ENCODE results near the gene LRRC70. TPM values are rescaled to one million over a fixed set of nuclear protein-coding genes. Genes with fewer than 3 reads are reported as not detected.

The LRRC70 gene
- total RNA-seq, 1 donor from 2014 or later, result 0.84 TPM

DNA sequence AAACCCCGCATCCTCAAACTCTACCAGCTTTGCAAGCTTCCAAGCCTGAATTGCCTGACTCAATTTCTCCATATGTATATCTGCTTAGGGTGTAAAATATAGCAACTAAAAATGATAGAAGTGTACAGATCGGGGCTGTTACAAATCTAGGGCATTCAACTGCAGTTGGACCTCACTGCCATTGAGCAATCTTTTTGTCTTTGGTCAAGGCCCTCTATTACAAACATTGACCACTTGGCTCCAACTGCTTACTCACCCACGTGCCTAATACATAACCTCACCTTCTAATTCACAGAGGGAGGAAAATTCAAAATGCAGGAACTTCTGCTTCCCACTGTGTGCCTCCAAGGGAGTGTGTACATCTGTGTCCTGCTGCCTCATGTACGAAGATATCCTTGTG lies 10.0 kb downstream of the LRRC70 start:
- DNase-seq (no peak), ATAC-seq (ENCODE audit: low read depth) (no peak)
- H3K9me3 Mint-ChIP-seq, result peaks cover 2% of the 10 kb centered on the region
- H3K4me1 Mint-ChIP-seq, result peaks cover 14% of the 10 kb centered on the region
- H3K27ac Mint-ChIP-seq, result no peak overlapping the region
- ChIA-PET POLR2A (no interaction called here), CTCF (no interaction called here)
- H3K36me3 Mint-ChIP-seq (ENCODE audit: low read depth), result peaks cover 55% of the 10 kb centered on the region
- no peak overlapping the region for H3K4me3 Mint-ChIP-seq
- TF ChIP-seq, protein P1, sequence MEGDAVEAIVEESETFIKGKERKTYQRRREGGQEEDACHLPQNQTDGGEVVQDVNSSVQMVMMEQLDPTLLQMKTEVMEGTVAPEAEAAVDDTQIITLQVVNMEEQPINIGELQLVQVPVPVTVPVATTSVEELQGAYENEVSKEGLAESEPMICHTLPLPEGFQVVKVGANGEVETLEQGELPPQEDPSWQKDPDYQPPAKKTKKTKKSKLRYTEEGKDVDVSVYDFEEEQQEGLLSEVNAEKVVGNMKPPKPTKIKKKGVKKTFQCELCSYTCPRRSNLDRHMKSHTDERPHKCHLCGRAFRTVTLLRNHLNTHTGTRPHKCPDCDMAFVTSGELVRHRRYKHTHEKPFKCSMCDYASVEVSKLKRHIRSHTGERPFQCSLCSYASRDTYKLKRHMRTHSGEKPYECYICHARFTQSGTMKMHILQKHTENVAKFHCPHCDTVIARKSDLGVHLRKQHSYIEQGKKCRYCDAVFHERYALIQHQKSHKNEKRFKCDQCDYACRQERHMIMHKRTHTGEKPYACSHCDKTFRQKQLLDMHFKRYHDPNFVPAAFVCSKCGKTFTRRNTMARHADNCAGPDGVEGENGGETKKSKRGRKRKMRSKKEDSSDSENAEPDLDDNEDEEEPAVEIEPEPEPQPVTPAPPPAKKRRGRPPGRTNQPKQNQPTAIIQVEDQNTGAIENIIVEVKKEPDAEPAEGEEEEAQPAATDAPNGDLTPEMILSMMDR (IDR thresholded peaks at IDR 0.05), result no peak
- no peaks in the 10 kb centered on the region for H3K27me3 Mint-ChIP-seq
- intact Hi-C loops (cut with micrococcal nuclease), result no loop called here

DNA sequence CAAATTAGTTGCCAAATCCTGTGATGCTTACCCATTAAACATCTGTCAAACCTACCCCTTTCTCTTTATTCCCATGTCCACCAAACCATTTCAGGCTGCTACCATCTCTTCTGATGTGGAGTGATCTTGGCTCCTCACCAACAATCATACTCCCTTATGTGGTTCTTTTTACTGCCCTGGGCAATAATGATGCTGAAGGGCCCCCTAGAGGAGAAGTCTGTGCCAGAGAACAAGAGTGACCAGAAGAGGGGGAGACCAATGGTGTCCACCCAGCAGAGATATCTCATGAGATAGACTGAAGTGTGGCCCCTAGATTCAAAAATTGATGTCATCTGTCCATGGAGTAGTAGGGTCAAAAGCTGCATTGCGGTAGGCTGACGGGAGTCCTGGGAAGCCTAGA lies 10.9 kb downstream of the LRRC70 start:
- Mint-ChIP-seq H3K36me3 (ENCODE audit: low read depth) (peaks cover 59% of the 10 kb centered on the region), H3K4me1 (peaks cover 14% of the 10 kb centered on the region), H3K27me3 (no peaks in the 10 kb centered on the region), H3K9me3 (peaks cover 2% of the 10 kb centered on the region), H3K27ac (no peak overlapping the region), H3K4me3 (no peak overlapping the region)
- ChIA-PET CTCF (no interaction called here), POLR2A (no interaction called here)
- no peak for DNase-seq
- intact Hi-C loops (cut with micrococcal nuclease), result no loop called here
- ATAC-seq (ENCODE audit: low read depth), result no peak
- TF ChIP-seq, protein P1 (IDR thresholded peaks at IDR 0.05), result no peak

DNA sequence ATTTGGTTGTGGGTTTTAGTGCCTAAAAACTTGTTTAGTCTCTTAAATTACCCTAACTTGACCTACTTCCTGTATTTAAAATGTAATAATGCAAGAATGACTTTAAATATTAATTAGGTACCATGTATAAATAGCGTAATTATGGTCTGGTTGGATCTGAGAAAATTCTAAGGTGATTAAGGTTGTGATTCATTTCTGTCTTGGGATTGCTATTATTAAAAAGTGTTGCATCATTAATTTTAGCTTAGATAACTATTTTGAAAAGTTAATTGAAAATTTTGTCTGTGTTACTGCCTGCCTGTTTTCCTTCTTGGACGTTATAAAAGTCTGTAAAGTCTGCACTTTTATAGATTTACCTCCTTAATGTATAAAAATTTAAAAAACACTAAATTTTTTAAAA lies 11.8 kb downstream of the LRRC70 start:
- Mint-ChIP-seq H3K27ac (no peak overlapping the region), H3K4me1 (peaks cover 14% of the 10 kb centered on the region), H3K27me3 (no peaks in the 10 kb centered on the region), H3K9me3 (peaks cover 2% of the 10 kb centered on the region), H3K36me3 (ENCODE audit: low read depth) (peaks cover 66% of the 10 kb centered on the region), H3K4me3 (no peak overlapping the region)
- intact Hi-C loops (cut with micrococcal nuclease), result no loop called here
- ChIA-PET CTCF (no interaction called here), POLR2A (no interaction called here)
- DNase-seq, result no peak
- ATAC-seq (ENCODE audit: low read depth), result no peak
- TF ChIP-seq, protein P1 (IDR thresholded peaks at IDR 0.05), result no peak

DNA sequence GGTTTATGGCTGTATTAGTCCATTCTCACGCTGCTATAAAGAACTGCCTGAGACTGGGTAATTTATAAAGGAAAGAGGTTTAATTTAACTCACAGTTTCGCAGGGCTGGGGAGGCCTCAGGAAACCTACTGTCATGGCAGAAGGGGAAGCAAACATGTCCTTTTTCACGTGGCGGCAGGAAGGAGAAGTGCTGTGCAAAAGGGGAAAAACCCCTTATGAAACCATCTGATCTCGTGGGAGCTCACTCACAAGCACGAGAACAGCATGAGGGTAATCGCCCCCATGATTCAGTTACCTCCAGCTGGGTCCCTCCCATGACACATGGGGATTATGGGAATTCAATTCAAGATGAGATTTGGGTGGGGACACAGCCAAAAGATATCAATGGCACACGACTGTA lies 13.9 kb downstream of the LRRC70 start:
- intact Hi-C loops (cut with micrococcal nuclease), result no loop called here
- CTCF ChIA-PET, result no interaction called here

DNA sequence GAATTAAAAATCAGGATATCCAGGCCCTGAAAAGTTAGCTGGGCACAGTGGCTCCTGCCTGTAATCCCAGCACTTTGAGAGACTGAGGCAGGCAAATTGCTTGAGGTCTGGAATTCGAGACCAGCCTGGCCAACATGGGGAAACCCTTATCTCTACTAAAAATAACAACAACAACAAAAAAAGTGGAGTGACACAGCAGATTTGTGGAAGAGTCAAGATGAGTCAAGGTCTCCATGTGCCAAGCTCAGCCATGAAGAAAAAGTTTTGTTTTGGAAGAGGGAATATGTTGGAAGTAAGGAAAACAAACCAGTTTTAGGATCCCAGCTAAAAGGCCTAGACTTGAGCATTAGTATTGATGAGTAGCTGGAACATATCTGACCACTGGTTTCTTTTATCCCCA lies 14.7 kb downstream of the LRRC70 start:
- H3K4me3 Mint-ChIP-seq, result no peak overlapping the region
- H3K9me3 Mint-ChIP-seq, result peaks cover 2% of the 10 kb centered on the region
- H3K27me3 Mint-ChIP-seq, result no peaks in the 10 kb centered on the region
- no peak for DNase-seq
- no peak for ATAC-seq (ENCODE audit: low read depth)
- peaks cover 56% of the 10 kb centered on the region for H3K36me3 Mint-ChIP-seq (ENCODE audit: low read depth)
- ChIA-PET CTCF (no interaction called here), POLR2A (no interaction called here)
- TF ChIP-seq, protein P1 (IDR thresholded peaks at IDR 0.05), result no peak
- intact Hi-C loops (cut with micrococcal nuclease), result no loop called here
- H3K4me1 Mint-ChIP-seq, result peaks cover 12% of the 10 kb centered on the region
- no peak overlapping the region for H3K27ac Mint-ChIP-seq

More for the DNA sequence above, 13.9 kb downstream of the LRRC70 start:
- Mint-ChIP-seq H3K27ac (no peak overlapping the region), H3K4me1 (peaks cover 12% of the 10 kb centered on the region), H3K27me3 (no peaks in the 10 kb centered on the region), H3K36me3 (ENCODE audit: low read depth) (peaks cover 63% of the 10 kb centered on the region), H3K9me3 (peaks cover 2% of the 10 kb centered on the region), H3K4me3 (no peak overlapping the region)
- POLR2A ChIA-PET, result no interaction called here
- TF ChIP-seq, protein P1 (IDR thresholded peaks at IDR 0.05), result no peak
- DNase-seq (no peak), ATAC-seq (ENCODE audit: low read depth) (no peak)
